H1 (cell line): Measurements from ENCODE around the gene GPATCH2. TPM values are rescaled to one million over a fixed set of nuclear protein-coding genes. Genes with fewer than 3 reads are reported as not detected.

Source experiments
- CTCF ChIA-PET: fragments of 300-600 bp; sonication (Branson Sonifier 250); formaldehyde crosslinking; loops from one replicate; lab custom pipeline; 2021; ENCODE audit not compliant: partially characterized antibody; lab: Charles Lee
- POLR2A ChIA-PET: fragments of 300-600 bp; sonication (Branson Sonifier 250); formaldehyde crosslinking; loops from one replicate; lab custom pipeline; 2021; ENCODE audit warnings: inconsistent platforms; ENCODE audit not compliant: partially characterized antibody; lab: Charles Lee
- DNase-seq, 2 experiments: peaks; one replicate each; pipeline versions ENCODE4 v3.0.0 to v3.0.0-alpha.2; 2010 to 2022; ENCODE audit warnings: low spot score in 2 of 2, low read depth in 1 of 2, mixed read lengths in 1 of 2
- FAIRE-seq: peaks from 2 replicates; lab custom pipeline; 2011; peaks lifted over from hg19 to GRCh38; lab: Jason Lieb, UNC
- H2AFZ ChIP-seq: 2 replicates; pipeline ENCODE4 v1.8.1; 2012; ENCODE audit warnings: low read length, inconsistent platforms
- H2AK5ac ChIP-seq: 2 replicates; pipeline ENCODE4 v1.6.1; 2013; ENCODE audit warnings: low read depth, low read length
- H2BK120ac ChIP-seq: replicated peaks from 2 replicates; pipeline ENCODE3; 2013; ENCODE audit warnings: low read depth, low read length, inconsistent platforms
- H2BK12ac ChIP-seq: 2 replicates; pipeline ENCODE4 v1.6.1; 2013; ENCODE audit warnings: low read depth, low read length
- H2BK15ac ChIP-seq: 2 replicates; pipeline ENCODE4 v1.6.1; 2013; ENCODE audit warnings: low read length
- H2BK20ac ChIP-seq: 2 replicates; pipeline ENCODE4 v1.6.1; 2013; ENCODE audit warnings: low read length
- H2BK5ac ChIP-seq: 2 replicates; pipeline ENCODE4 v1.6.1; 2013; ENCODE audit warnings: low read depth, low read length
- H3K14ac ChIP-seq: 2 replicates; pipeline ENCODE4 v1.6.1; 2013; ENCODE audit warnings: inconsistent platforms; ENCODE audit not compliant: insufficient read length
- H3K18ac ChIP-seq: 2 replicates; pipeline ENCODE4 v1.6.1; 2013; ENCODE audit warnings: low read length; ENCODE audit errors: extremely low read depth
- H3K23ac ChIP-seq: 2 replicates; pipeline ENCODE4 v1.6.1; 2013; ENCODE audit warnings: inconsistent platforms; ENCODE audit not compliant: insufficient read length
- H3K23me2 ChIP-seq: 2 replicates; pipeline ENCODE4 v1.6.1; 2013; ENCODE audit warnings: low read depth, low read length
- H3K27ac ChIP-seq: 2 replicates; pipeline ENCODE4 v1.6.1; 2011; ENCODE audit warnings: low read depth, low read length, inconsistent platforms
- H3K27me3 ChIP-seq, 4 experiments: replicated peaks in 1 of 4; 1 replicate in 1 of 4; 2 replicates in 3 of 4; pipeline versions ENCODE4 v1.6.1 to v1.8.1; 2011 to 2013; ENCODE audit warnings: low read length in 3 of 4, mild to moderate bottlenecking in 3 of 4, inconsistent platforms in 2 of 4, mixed read lengths in 2 of 4, moderate library complexity in 1 of 4; ENCODE audit not compliant: control insufficient read depth in 3 of 4, insufficient read depth in 3 of 4; ENCODE audit errors: extremely low read depth in 1 of 4
- H3K36me3 ChIP-seq, 4 experiments: 2 replicates each; pipeline versions ENCODE4 v1.6.1 to v1.8.1; 2011 to 2013; ENCODE audit warnings: mild to moderate bottlenecking in 4 of 4, low read length in 3 of 4, moderate library complexity in 2 of 4, control low read depth in 1 of 4, inconsistent platforms in 1 of 4; ENCODE audit not compliant: insufficient read depth in 4 of 4, control insufficient read depth in 2 of 4
- H3K4ac ChIP-seq: replicated peaks from 2 replicates; pipeline ENCODE3; 2013; ENCODE audit warnings: low read length, low read depth, mixed read lengths, inconsistent platforms; ENCODE audit not compliant: insufficient read length
- H3K4me1 ChIP-seq, 4 experiments: replicated peaks in 1 of 4; 1 replicate in 1 of 4; 2 replicates in 3 of 4; pipeline versions ENCODE4 v1.6.1 to v1.8.1; 2011 to 2013; ENCODE audit warnings: low read length in 3 of 4, inconsistent platforms in 2 of 4, mixed read lengths in 1 of 4; ENCODE audit not compliant: insufficient read depth in 4 of 4, control insufficient read depth in 3 of 4
- H3K4me2 ChIP-seq, 2 experiments: 2 replicates each; pipeline versions ENCODE4 v1.6.1 to v1.8.1; 2011 to 2013; ENCODE audit warnings: low read depth in 2 of 2, low read length in 2 of 2, control low read depth in 1 of 2, inconsistent platforms in 1 of 2, mild to moderate bottlenecking in 1 of 2; ENCODE audit not compliant: insufficient read depth in 1 of 2
- H3K4me3 ChIP-seq, 4 experiments: fragments of 200-600, 300-600 bp in 1 of 4; sonication (generic), shearing (Covaris generic), sonication (Bioruptor Twin) in 1 of 4; 2 replicates each; pipeline versions ENCODE4 v1.5.1 to v1.8.1; 2011 to 2016; ENCODE audit warnings: low read length in 4 of 4, low read depth in 3 of 4, control low read depth in 2 of 4, inconsistent platforms in 2 of 4, mild to moderate bottlenecking in 2 of 4, mixed read lengths in 1 of 4, moderate library complexity in 1 of 4; ENCODE audit not compliant: insufficient read depth in 2 of 4; ENCODE audit errors: extremely low read depth in 1 of 4
- H3K56ac ChIP-seq: replicated peaks from 2 replicates; pipeline ENCODE3; 2013; ENCODE audit warnings: low read depth, mild to moderate bottlenecking, mixed read lengths, low read length, inconsistent platforms; ENCODE audit not compliant: insufficient read length
- H3K79me1 ChIP-seq: 2 replicates; pipeline ENCODE4 v1.6.1; 2013; ENCODE audit warnings: low read depth, low read length, control low read depth
- H3K79me2 ChIP-seq, 2 experiments: 2 replicates each; pipeline versions ENCODE4 v1.6.1 to v1.8.1; 2012 to 2013; ENCODE audit warnings: low read length in 2 of 2, mild to moderate bottlenecking in 2 of 2, inconsistent platforms in 1 of 2; ENCODE audit not compliant: insufficient read depth in 2 of 2, control insufficient read depth in 1 of 2
- H3K9ac ChIP-seq, 4 experiments: replicated peaks in 1 of 4; 1 replicate in 1 of 4; 2 replicates in 3 of 4; pipeline versions ENCODE4 v1.6.1 to v1.8.1; 2011 to 2013; ENCODE audit warnings: low read depth in 3 of 4, low read length in 3 of 4, control low read depth in 2 of 4, mild to moderate bottlenecking in 2 of 4, moderate library complexity in 2 of 4, inconsistent platforms in 1 of 4; ENCODE audit errors: extremely low read depth in 1 of 4
- H3K9me3 ChIP-seq, 2 experiments: 2 replicates each; pipeline versions ENCODE4 v1.6.1 to v1.8.1; 2012 to 2013; ENCODE audit warnings: mild to moderate bottlenecking in 2 of 2, moderate library complexity in 2 of 2, control low read depth in 1 of 2, inconsistent platforms in 1 of 2, low read depth in 1 of 2, low read length in 1 of 2, mixed read lengths in 1 of 2; ENCODE audit not compliant: insufficient read depth in 2 of 2
- H4K20me1 ChIP-seq, 2 experiments: replicated peaks in 1 of 2; 2 replicates each; pipeline versions ENCODE3 to v1.8.1; 2011 to 2013; ENCODE audit warnings: inconsistent platforms in 2 of 2, low read length in 2 of 2, mild to moderate bottlenecking in 1 of 2; ENCODE audit not compliant: insufficient read depth in 2 of 2, control insufficient read depth in 1 of 2
- H4K5ac ChIP-seq: 2 replicates; pipeline ENCODE4 v1.6.1; 2013; ENCODE audit warnings: low read length, low read depth, mixed read lengths, inconsistent platforms; ENCODE audit not compliant: insufficient read length
- H4K8ac ChIP-seq: 2 replicates; pipeline ENCODE4 v1.8.0; 2013; ENCODE audit warnings: mild to moderate bottlenecking, moderate library complexity, low read length, inconsistent platforms; ENCODE audit not compliant: insufficient read depth; ENCODE audit errors: extremely low read depth
- H4K91ac ChIP-seq: replicated peaks from 2 replicates; pipeline ENCODE3; 2013; ENCODE audit warnings: low read length, mixed read lengths, inconsistent platforms; ENCODE audit not compliant: insufficient read length
- ASH2L ChIP-seq: fragments of 200-600, 300-600 bp; sonication (generic); IDR thresholded peaks from one replicate; pipeline ENCODE4 v1.7.1; 2017; ENCODE audit warnings: low read length
- CREB1 ChIP-seq: IDR thresholded peaks from 2 replicates; pipeline ENCODE4 v1.6.1; 2012; ENCODE audit warnings: inconsistent platforms
- E2F6 ChIP-seq: IDR thresholded peaks from 2 replicates; pipeline ENCODE4 v1.6.1; 2012; ENCODE audit warnings: inconsistent platforms
- EZH2 ChIP-seq: fragments of 200-600 bp; sonication (generic); IDR thresholded peaks from 2 replicates; pipeline ENCODE4 v1.7.1; 2012; ENCODE audit warnings: low read depth, mild to moderate bottlenecking, moderate library complexity, low read length, inconsistent platforms; ENCODE audit not compliant: severe bottlenecking
- KDM5A ChIP-seq: fragments of 200-600 bp; IDR thresholded peaks from 2 replicates; pipeline ENCODE4 v1.7.1; 2012; ENCODE audit warnings: mild to moderate bottlenecking, low read length, inconsistent platforms, mixed read lengths
- RAD21 ChIP-seq, 2 experiments: IDR thresholded peaks in 1 of 2; conservative IDR thresholded peaks in 1 of 2; 2 replicates each; pipeline ENCODE4 v1.6.1; 2011; ENCODE audit warnings: low read depth in 2 of 2, low read length in 2 of 2, improper control_type of control experiment in 1 of 2, inconsistent platforms in 1 of 2, mild to moderate bottlenecking in 1 of 2, moderate library complexity in 1 of 2
- RFX5 ChIP-seq: IDR thresholded peaks from 2 replicates; pipeline ENCODE4 v1.6.1; 2011; ENCODE audit warnings: low read depth, low read length, improper control_type of control experiment, borderline replicate concordance
- SP1 ChIP-seq: IDR thresholded peaks from 2 replicates; pipeline ENCODE4 v1.6.1; 2011; ENCODE audit warnings: low read depth, low read length
- SRF ChIP-seq: IDR thresholded peaks from 2 replicates; pipeline ENCODE4 v1.6.1; 2011; ENCODE audit warnings: mild to moderate bottlenecking, low read depth, low read length, moderate library complexity
- TAF7 ChIP-seq: optimal IDR thresholded peaks from 2 replicates; pipeline ENCODE3; 2011; ENCODE audit warnings: low read depth, mild to moderate bottlenecking, inconsistent platforms, low read length, moderate library complexity, borderline replicate concordance
- WGBS, 2 experiments: shearing (Covaris generic) in 1 of 2; methylation state at CpG; one replicate each; pipeline versions ENCODE4 v1.1.6 to v1.1.7; 2013 to 2015; ENCODE audit warnings: low lambda C conversion rate in 2 of 2, mixed read lengths in 2 of 2, inconsistent platforms in 1 of 2, low coverage in 1 of 2, missing lambda C conversion rate in 1 of 2; ENCODE audit not compliant: insufficient replicate concordance in 2 of 2, insufficient coverage in 1 of 2, insufficient read length in 1 of 2; ENCODE audit errors: extremely low coverage in 1 of 2, missing lambda C conversion rate in 1 of 2; 5-methylcytosine and 5-hydroxymethylcytosine counted together
- polyA plus RNA-seq, 7 experiments: library from polyadenylated mRNA; depleted of rRNA in 3 of 7; stranded (reverse) in 5 of 7; unstranded in 2 of 7; fragments of >200 nt in 5 of 7; fragments of 200-250 nt in 2 of 7; gene quantifications; 1 replicate in 5 of 7; 2 replicates in 1 of 7; 4 replicates in 1 of 7; pipeline versions ENCODE4 v1.2.1 to v1.2.3, GENCODE V29; 2011 to 2013; ENCODE audit warnings: missing spikeins in 2 of 7, mixed read lengths in 2 of 7
- total RNA-seq: library from RNA; stranded (reverse); fragmentation: NEBNext Ultra II Directional; extraction: Animal tissue kit (Norgen Biotek cat#: 25700); gene quantifications from 2 replicates; pipeline ENCODE4 v1.2.1, GENCODE V29; 2021
- TF ChIP-seq, protein P1 (sequence below): IDR thresholded peaks from 2 replicates; pipeline ENCODE4 v1.6.1; 2012; ENCODE audit warnings: low read length, inconsistent platforms

Gene GPATCH2
- total and polyA plus RNA-seq, 2 of the 8 experiments (the other 6 are each of a cell fraction or from before 2014, with no cell fraction given): 3.9 to 13.1 TPM

DNA sequence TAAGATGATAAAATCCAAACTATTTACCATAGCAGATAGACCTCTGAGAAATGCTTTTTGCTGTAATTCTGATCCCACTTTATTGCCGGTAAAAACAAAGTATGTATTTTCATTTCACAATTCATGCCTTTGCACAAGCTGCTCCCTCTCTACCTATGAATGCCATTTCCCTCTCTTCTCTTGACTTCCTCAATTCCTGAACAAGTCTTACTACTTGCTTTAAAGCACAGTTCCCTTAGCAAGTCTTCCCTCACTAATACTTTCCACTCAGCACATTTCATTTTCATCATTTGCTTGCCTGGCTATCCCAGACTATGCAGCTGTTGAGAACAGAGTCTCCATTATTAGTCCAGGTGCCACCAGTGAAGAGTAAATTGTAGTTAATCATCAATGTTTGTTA is 13.8 kb downstream of the GPATCH2 start:
- peaks cover 0 to 21% of the 10 kb centered on the region in 2 experiments; a peak in 2 of 4 replicates for H3K79me2 ChIP-seq
- H3K4me2 ChIP-seq: no peak overlapping the region

More for the DNA sequence above, 13.8 kb downstream of the GPATCH2 start:
- H3K9me3 ChIP-seq: no peaks in the 10 kb centered on the region
- no peaks in the 10 kb centered on the region for H3K23me2 ChIP-seq
- no peak overlapping the region for H4K8ac ChIP-seq
- no peak overlapping the region for H3K56ac ChIP-seq
- TF ChIP-seq KDM5A (no peak), RFX5 (no peak), E2F6 (no peak), ASH2L (no peak), CREB1 (no peak), TAF7 (no peak), EZH2 (no peak), SRF (no peak), RAD21 (IDR thresholded peaks at IDR 0.05 in 1 of 2, conservative IDR thresholded peaks at IDR 0.05 in 1 of 2; ENCODE audit: low read depth in 2 of 2, low read length in 2 of 2) (no peak), SP1 (no peak)
- TF ChIP-seq, protein P1, sequence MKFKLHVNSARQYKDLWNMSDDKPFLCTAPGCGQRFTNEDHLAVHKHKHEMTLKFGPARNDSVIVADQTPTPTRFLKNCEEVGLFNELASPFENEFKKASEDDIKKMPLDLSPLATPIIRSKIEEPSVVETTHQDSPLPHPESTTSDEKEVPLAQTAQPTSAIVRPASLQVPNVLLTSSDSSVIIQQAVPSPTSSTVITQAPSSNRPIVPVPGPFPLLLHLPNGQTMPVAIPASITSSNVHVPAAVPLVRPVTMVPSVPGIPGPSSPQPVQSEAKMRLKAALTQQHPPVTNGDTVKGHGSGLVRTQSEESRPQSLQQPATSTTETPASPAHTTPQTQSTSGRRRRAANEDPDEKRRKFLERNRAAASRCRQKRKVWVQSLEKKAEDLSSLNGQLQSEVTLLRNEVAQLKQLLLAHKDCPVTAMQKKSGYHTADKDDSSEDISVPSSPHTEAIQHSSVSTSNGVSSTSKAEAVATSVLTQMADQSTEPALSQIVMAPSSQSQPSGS: no peak
- no peak overlapping the region for H2AK5ac ChIP-seq
- H3K27me3 ChIP-seq: no peaks in the 10 kb centered on the region
- FAIRE-seq: no peak
- H4K5ac ChIP-seq: no peak overlapping the region
- H3K9ac ChIP-seq: no peak overlapping the region
- H4K91ac ChIP-seq: no peak overlapping the region
- H4K20me1 ChIP-seq: peaks cover 0 to 2% of the 10 kb centered on the region in 2 experiments
- no peak overlapping the region for H2BK120ac ChIP-seq
- H2BK15ac ChIP-seq: no peak overlapping the region
- no peak overlapping the region for H2BK20ac ChIP-seq
- WGBS, 2 experiments: 95% methylated on average over 1 of the region's 1 CpG; no CpG with 5 or more reads in 1 of the 2 experiments
- H2BK12ac ChIP-seq: no peak overlapping the region
- H3K27ac ChIP-seq: no peak overlapping the region
- DNase-seq: no peak
- POLR2A ChIA-PET: no interaction called here
- H3K4ac ChIP-seq: no peak overlapping the region
- no peak overlapping the region for H2AFZ ChIP-seq
- H3K18ac ChIP-seq: no peak overlapping the region
- H3K4me3 ChIP-seq: no peak overlapping the region
- H3K23ac ChIP-seq: no peak overlapping the region
- H2BK5ac ChIP-seq: no peak overlapping the region
- H3K79me1 ChIP-seq: no peaks in the 10 kb centered on the region; the same call in 1 of the 2 replicates
- peaks cover 2 to 14% (median 4%) of the 10 kb centered on the region in 4 experiments; a peak in 6 of 8 replicates for H3K36me3 ChIP-seq
- CTCF ChIA-PET: no interaction called here
- no peak overlapping the region for H3K14ac ChIP-seq
- peaks cover 0 to 3% (median 0%) of the 10 kb centered on the region in 4 experiments; a peak in 3 of 7 replicates for H3K4me1 ChIP-seq
